Stimulated activated CD4-positive, alpha-beta T cell treated with anti-CD3 and anti-CD28 coated beads, Interleukin-2, amount 100 ng/mL, for 24 hours (primary cell): ENCODE data around the gene TMEM260.
"Not testable (repeated sequence)": the region's sequence is repeated elsewhere in the genome, so short reads cannot be mapped to it uniquely, and the experiment has no call there.

ENCODE experiments used
- DNase-seq, 2 donors: peaks; one replicate each; pipeline ENCODE4 v3.0.0-alpha.2; 2020

The TMEM260 gene

DNA sequence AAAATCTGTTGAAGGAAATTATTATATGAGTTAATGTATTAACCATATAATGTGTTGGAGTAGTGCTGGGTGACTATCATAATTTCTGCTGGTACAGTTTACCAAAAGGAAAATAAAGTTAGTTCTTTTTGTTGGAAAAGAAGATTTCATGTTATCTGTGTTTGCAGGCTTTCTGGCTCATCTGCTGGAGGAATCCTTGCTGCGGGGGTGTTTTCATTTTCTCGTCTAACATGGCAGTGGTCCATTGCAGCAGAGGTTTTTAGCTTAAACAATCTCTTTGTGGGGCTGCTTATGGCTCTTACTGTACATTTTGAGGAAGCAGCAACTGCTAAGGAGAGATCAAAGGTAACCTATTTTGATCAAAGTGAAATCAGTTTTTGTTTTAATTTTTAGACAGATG, 24.1 kb downstream of the TMEM260 start:
- DNase-seq, result no peak

DNA sequence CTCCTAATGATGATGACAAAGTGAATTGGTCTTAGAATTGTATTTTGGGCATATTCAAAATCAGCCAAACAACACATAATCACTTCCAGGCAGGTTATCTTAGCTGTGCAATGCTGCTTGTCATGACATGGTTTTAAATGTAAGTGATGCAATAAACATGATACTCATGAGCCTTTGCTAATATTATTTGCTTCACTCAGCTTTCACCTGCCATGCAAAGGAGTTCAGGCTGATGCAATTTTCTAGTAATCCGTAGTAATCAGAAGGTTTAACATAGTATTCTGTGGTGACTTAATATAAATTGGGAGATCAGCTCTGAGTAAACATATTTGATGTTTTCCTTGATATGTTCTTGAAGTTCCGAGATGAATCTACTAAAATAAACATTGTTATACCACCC, 29.1 kb downstream of the TMEM260 start:
- DNase-seq, result no peak

DNA sequence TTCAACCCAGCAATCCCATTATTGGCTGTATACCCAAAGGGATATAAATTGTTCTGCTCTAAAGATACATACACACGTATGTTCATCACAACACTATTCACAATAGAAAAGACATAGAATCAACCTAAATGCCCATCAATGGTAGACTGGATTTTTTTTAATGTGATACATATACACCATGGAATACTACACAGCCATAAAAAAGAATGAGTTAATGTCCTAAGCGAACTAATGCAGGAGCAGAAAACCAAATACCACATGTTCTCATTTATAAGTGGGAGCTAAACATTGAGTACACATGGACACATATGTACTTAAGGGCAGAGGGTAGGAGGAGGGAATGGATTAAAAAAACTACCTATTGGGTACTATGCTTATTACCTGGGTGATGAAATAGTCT, 32.1 kb downstream of the TMEM260 start:
- not testable (repeated sequence) for DNase-seq

DNA sequence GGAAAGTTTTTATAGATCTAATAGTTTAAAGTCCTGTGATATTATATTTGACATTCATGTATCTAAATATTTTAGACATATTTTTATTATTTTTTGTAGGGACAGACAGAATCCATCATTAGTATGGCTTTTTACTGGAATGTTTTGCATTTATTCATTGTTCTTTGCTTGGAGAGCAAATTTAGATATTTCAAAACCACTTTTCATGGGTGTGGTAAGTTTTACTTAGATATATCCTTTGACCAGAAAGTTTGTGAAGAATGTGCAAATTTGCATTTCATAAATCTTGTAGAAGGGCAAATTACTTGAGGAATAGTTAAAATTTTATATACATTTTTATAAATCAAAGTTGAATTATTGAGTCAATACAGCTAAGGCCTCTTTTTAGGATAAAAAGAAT, 37.5 kb downstream of the TMEM260 start:
- no peak for DNase-seq

DNA sequence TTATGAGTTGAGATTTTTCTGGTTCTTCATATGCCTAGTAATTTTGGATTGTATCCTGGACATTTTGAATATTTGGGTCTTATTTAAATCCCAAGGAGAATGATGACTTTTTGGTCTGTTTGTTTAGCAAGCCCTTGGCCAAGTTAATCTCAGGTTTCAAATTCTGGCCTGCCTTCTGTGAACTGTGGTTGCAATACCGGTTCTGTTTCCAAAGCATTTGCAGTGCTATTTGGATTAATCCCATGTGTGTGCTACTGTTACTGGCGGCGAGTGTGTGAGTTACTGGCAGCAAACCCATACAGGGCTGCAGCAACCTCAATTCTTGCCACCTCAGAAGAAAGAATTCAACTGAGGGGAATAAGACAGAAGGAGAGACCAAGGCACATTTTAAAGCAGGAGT, 51.1 kb downstream of the TMEM260 start:
- no peak for DNase-seq

DNA sequence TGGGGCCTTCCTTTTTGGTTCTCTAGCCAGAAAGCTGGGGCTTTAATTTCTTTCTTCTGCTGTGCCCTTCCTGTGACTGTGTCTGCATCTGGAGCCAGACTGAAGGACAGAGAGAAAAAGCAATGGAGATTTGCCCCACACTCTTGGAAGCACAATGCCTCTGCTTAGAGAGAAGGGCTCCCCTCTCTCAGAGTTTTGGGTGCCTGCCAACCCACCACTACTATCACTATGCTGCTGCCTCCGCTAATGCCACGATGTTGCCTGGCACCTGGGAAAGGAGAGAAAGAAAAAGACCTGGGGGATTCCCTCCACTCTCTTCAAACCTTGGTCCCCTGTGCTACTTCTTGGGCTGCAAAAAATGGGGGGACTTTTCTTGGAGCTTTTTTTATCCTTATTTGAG, 52.6 kb downstream of the TMEM260 start:
- DNase-seq, result no peak

DNA sequence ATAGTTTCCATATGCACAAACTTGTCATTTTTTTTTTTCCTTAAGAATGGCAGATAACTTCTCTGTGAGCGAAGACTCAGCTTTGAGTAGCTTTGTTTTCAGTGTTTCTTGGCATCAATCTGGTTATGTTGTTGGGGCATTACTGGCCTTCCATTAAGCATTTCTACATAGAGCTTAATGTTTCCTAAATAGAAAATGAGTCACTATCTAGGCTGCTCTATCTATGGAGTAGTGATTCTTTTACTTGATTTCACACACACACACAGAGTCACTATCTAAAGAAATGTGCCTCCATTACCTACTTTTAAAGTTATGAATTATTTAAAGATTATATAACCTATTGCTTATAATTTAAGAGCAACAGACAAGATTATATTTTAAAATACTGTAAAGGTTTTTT, 53.9 kb downstream of the TMEM260 start:
- DNase-seq, result no peak

DNA sequence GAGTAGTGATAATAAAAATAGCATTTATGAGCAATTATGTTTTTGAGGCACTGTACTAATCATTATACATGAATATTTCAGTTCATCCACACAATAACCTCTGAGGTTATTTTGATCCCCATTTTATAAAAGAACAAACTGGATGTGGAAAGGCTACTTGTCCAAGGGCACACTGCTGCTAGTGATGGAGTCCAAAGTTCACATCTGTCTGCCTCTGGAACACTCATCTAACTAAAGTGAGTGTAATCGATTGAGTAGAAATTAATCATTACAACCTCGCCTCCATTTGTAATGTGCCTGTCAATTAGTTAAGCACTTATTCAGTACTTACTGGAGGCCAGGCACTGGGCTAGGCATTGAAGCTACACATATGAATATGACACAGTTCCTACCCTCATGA, 55.4 kb downstream of the TMEM260 start:
- DNase-seq, result no peak

DNA sequence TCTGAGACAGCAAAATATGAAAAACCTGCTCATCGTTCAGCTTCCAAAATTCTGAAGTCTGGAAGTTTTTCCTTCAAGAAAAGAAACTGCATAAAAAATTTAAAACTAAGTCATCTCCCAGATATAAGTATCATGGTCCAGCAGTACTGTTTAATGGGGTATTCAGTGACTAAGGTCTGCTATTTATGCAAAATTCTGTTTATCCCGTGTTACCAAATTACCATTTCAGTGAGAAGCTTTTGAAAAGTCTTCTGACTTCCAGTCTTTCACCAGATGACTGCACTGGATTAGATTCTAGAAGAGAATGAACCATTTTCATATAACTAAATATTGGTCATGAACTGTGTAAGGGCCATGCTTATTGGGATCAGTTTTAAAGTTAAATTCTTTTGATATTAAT, 67.9 kb downstream of the TMEM260 start:
- DNase-seq, result no peak

DNA sequence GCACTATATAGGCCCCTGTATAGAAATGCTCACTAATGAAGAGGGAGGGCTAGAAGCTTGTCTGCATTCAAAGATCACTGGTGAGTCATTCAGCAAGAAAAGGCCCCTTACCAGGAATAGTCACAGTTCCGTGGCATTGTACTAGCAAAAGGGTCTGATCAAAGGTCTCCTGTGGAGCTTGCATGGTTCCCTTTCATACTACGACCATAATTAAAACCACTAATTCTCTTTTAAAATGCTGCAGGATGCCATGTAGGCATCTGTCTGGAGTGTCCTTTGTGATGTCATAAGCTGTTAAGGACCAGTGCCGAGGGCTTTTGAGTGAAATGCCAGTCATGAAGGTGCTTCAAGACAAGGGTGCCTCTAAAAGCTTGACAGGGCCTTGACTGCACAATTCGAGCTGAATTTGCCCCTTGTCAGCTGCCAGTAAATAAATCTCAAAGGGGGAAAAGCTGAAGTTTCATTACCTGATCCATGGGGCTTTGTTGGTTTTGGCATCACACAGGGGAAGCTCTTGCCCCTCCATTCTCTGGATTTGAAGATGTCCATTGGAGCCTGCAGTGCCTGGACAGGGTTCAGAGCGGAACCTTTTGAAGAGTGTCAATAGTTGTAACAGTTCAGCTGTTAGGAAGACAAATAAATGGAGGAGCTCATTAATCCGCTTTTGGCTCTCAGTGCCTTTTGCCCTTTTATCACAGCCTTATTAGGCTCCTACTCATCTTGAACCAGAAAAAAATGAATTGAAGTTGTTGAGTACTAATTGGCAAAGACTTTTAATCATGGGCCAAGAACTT, 69.1 kb downstream of the TMEM260 start:
- no peak for DNase-seq

DNA sequence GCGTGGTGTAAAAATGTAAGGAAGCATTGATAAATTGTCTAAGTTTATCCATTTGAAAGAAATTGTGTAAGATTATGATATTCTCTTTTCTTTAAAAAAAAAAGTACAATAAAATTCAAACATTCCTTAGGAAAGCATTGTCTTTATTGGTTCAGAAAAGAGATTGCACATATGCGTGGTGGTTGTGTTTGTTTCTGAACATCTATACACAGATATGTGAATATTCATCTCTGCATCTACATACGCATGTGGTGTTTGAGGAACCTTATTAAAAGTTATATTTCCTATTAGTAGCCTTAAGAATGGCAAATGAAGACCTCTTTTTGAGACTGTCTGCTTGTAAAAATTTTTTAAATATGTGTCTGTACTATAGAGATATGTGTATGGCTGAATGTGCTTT, 69.8 kb downstream of the TMEM260 start:
- no peak for DNase-seq

DNA sequence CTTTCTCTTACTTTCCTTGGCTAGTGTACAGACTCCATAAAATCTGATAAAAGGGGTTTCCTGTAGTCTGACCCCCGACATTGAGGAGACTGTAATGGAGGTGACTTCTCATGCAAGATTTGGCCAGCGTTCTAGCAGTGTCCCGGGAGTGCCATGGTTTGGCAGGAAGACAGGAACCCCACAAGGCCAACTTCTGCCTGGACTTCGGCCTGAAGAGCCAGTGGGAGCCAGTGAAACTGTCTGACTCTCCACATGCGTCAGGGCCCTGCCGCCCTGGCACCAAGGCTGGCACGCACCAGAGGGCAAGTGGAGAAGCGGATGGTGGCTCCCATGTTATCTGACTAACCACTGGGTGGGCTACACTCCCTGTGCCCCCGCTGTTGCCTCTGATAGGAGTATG, 70.5 kb downstream of the TMEM260 start:
- no peak for DNase-seq

DNA sequence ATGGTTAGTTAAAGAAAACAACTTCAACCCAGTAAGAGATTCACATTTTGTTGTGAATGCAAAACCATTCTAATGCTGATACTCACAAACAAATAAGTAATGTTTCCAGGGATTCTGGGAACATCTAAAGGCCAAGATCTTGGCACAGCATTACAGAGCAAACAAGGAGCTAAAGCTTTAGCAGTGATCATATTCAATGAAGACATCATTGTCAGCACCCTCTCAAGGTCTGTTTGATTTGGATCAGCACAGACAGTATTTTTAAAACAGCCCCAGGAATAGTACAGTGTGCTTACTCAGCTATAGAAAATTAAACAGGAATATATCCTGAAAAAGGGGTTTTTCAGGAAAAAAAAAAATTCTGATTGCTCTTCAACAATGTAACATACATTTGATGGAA, 71.4 kb downstream of the TMEM260 start:
- DNase-seq, result no peak

DNA sequence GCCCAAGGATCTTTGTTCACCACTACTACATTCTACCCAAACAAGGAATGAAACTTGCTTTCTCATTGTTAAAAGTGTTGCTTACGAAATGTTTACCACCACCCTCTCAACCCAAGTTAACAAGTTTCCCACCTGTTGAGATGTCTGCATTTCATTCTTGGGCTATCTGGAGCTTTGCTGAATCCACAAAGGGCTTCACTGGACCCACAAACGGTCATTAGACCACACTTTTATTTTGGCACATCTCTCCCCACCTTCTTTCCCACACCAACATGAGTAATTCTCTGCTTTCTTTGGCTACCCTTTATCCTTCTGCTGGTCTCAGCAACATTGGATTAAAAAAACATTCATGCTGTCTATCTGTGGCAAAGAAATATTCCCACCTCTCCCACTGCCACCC, 78.0 kb downstream of the TMEM260 start:
- DNase-seq, result no peak

DNA sequence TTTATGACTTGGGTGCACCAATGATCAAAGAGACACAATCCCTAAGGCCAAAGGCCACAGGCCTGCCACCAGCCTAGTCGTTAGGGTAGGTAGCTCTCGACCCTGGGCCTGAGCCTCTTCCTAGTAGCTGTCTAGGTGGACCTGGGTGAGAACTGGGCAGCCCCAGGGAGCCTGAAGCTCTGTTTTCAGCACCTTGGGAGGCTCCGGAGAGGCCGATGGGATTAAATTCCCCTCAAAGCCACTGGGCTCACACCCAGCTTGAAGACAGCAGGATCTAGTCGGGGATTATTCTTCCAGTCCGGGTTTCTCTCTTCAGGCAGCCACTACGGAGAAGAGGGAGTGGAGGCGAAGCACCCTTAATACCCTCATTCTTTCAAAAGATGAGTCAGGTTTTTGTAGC, 79.8 kb downstream of the TMEM260 start:
- DNase-seq, result no peak

DNA sequence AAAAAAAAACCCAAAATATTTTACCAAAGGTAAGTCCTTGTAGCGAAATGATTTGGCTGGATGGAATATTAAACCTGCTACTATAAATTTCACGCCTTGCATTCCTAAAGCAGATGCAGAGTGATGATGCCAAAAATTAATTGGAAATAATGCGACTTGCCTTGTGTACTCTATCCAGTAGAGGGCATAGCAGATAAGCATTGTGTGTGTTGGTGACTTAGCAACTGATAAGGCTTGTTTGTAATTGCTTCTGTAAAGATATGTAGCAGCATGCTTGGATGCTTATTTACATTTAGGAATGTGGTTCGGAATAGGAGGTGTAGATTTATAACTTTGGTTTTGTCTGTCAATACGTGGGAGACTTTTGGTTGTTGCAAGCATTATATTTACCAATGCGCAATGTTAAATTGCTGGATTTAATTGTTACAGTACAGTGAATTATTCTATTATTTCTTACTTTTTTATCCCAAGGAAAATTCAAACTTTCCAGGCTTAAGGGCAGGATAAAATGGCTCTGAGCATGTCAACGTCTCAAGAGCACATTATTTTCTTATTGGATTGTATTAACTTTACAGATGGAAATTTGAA, 80.5 kb downstream of the TMEM260 start:
- DNase-seq, result no peak

DNA sequence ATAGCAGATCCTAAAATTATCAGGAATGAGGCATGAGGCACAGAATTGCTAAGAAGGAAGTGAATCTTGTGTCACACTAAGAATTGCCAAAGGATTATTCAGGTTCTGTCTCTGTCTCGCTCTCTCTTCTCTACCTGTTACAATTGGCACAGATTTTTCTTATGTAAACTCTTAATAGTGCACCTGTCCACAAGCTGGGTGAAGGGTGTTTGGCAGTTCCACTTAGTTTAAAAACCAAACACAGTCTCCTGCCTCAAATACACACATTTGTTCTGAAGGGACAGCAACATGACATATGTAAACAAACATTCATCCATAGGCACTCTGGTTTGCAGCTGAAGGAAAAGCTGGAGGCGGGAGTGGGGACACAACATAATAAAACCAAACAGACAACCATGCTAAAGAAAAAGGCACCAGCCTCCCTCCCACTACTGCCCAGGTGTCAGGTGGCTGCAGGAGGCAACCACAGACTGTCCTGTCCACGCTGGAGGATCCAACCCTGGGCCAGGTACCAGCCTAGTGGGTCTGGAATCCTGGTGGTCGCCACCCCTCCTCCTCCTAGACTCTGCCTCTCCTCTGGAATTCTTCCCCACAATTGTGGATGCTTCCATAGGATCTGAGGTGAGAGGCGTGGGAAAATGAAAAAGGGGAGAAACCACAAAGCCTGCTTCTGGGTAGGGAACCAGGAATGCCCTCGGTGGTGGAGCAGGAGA, 81.2 kb downstream of the TMEM260 start:
- no peak for DNase-seq

DNA sequence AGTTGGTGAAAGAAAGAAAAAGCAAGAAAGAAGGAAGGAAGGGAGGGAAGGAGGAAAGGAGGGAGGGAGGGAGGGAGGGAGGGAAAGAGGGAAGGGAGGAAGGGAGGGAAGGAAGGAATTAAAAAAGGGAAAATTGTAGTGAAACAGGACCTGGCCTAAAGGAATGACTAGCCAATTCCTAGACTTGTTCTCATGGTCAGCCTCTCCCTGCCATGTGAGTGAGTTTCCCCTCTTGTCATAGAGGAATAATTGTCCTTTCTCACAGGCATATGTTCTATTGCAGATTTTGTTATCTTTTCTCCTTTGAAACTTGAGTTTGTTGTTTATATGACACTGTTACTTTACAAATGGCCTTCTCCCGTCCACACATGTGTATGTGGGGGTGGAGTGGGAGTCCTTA, 81.9 kb downstream of the TMEM260 start:
- DNase-seq, result no peak

DNA sequence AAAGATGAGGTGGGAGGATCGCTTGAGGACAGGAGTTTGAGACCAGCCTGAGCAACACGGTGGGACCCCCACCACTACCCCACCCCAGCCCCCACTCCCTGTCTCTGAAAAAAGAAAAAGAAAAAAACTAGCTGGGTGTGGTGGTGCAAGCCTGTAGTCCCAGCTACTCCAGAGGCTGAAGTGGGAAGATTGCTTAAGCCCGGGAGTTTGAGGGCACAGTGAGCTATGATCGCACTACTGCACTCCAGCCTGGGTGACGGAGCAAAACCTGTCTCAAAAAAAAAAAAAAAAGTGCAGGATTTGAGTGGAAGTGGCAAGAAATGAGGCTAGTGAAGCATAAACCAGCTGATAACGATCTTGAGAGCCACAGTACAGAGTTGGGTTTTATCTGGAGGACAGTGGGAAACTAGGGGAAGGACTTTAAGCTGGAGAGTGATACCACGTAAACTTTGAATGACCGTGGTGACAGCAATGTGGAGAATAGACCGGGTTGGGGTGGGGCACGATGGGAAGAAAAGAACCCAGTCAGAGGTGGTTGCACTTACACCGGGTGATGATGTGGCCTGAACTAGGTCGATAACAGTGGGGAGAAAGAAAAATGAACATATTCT, 85.3 kb downstream of the TMEM260 start:
- no peak for DNase-seq

DNA sequence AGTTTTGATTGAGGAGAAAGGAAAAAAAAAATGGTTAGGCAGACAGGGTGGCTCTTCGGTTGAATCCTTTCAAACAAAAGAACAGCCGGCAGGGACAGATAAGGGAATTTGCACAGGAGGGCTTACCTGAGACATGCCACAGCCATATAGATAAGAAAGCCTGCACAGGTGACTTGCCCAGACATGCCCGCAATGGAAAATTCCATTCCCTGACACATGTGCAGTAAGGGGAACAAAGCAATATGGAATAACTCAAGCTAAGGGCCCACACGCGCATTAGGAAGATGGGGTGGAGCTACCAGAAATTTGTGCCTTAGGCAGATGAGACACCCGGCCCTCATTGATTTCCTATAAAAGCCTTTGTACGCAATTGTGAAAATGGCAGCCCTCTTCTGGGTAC, 86.7 kb downstream of the TMEM260 start:
- DNase-seq, result no peak

DNA sequence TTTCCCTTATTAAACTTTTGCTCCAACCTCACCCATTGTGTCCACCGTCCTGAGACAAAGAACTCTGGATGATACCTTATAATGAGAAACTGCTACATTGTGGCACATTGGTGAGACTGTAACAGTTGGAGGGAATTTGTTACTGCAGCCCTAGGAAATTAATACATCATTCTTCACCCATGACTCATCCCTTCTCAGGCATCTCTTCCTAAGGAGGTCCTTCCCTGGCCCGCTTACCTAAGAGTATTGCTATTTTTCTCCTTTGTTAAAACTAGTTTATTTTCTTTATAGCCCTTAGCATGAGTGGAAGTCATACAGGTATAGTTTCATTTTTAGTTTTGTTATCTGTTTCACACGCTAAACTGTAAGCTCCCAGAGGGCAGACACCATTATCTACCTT, 87.1 kb downstream of the TMEM260 start:
- DNase-seq, result no peak

DNA sequence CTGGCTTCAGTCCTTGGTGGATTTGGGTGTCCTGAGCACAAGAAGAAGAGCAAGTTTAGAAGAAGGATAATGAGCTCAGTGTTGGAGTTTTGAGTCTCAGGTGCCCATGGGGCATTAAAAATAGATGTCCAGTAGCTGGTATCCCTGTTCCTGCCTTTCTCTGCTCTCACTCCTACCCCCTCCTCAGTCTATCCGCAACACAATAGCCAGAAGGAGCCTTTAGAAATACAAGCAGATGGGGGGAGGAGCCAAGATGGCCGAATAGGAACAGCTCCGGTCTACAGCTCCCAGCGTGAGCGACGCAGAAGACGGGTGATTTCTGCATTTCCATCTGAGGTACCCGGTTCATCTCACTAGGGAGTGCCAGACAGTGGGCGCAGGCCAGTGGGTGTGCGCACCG, 87.7 kb downstream of the TMEM260 start:
- not testable (repeated sequence) for DNase-seq

DNA sequence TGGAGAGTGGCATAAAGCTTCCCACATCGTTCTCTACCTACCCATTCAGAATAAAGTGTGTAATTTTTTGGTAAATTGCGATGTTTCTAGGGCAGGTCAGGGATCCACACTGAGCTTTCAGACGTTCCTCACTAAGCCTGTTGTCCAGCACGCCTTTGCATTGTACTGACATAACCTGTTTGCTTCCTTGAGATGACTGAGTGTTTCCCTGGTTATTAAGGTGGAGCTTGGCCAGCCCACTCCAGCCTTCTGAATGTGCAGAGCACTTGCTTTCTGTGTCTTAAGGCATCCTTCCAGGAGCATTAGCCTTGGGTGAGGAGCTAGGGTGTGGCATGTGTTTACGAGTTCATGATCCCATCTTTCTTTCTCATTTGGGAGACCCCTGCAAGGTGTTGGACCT, 96.4 kb downstream of the TMEM260 start:
- DNase-seq, result no peak

DNA sequence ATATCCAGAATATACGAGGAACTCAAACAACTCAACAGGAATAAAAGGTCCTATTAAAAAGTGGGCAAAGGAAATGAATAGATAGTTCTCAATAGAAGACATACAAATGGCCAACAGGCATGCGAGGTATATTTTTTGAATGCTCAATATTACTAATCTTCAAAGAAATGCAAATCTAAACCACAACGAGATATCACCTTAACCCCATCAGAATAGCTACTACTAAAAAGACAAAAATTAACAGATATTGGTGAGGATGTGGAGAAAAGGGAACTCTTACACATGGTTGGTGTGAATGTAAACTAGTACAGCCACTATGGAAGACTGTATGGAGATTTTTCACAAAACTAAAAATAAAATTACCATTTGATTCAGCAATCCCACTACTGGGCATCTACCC, 99.2 kb downstream of the TMEM260 start:
- DNase-seq, result no peak
